Gastrocnemius medialis (tissue), 4 donors: ENCODE measurements around the gene ASCL3. TPM values are rescaled to one million over a fixed set of nuclear protein-coding genes. Genes with fewer than 3 reads are reported as not detected.

ENCODE experiments used
- ATAC-seq, 2 donors: fragments of 150-250 bp; one replicate each; pipeline ENCODE4 v1.9.1; 2016
- DNase-seq, 2 donors: peaks; one replicate each; pipeline ENCODE4 v3.0.0-alpha.2; 2019
- H3K27ac ChIP-seq, 4 donors: fragments of 200-600 bp; sonication (generic); 1 replicate in 1 of 4; 2 replicates in 3 of 4; pipeline ENCODE4 v1.5.1; 2016 to 2018; ENCODE audit warnings: mild to moderate bottlenecking in 2 of 4, moderate library complexity in 1 of 4
- H3K27me3 ChIP-seq, 3 donors: fragments of 200-600 bp; sonication (generic) in 2 of 3; 1 replicate in 1 of 3; 2 replicates in 2 of 3; pipeline versions ENCODE4 v1.5.1 to v1.6.0; 2016 to 2019; ENCODE audit warnings: mild to moderate bottlenecking in 1 of 3, moderate library complexity in 1 of 3
- H3K36me3 ChIP-seq, 2 donors: fragments of 200-600 bp; sonication (generic) in 1 of 2; one replicate each; pipeline ENCODE4 v1.5.1; 2017 to 2018
- H3K4me1 ChIP-seq, 2 donors: fragments of 200-600 bp; sonication (generic) in 1 of 2; one replicate each; pipeline ENCODE4 v1.5.1; 2016 to 2017; ENCODE audit warnings: mild to moderate bottlenecking in 2 of 2
- H3K4me3 ChIP-seq, 4 donors: fragments of 200-600 bp; sonication (generic) in 3 of 4; 1 replicate in 1 of 4; 2 replicates in 3 of 4; pipeline ENCODE4 v1.5.1; 2016 to 2019; ENCODE audit warnings: mild to moderate bottlenecking in 2 of 4
- H3K9me3 ChIP-seq, 3 donors: fragments of 200-600 bp; sonication (generic) in 2 of 3; 1 replicate in 1 of 3; 2 replicates in 2 of 3; pipeline ENCODE4 v1.5.1; 2016 to 2019
- POLR2A ChIP-seq, 2 donors: fragments of 450-650 bp; IDR thresholded peaks; one replicate each; pipeline ENCODE4 v1.6.1; 2017; ENCODE audit warnings: antibody characterized with exemption in 2 of 2, mild to moderate bottlenecking in 2 of 2, moderate library complexity in 2 of 2
- in situ Hi-C, 4 donors: fragments of 200-750 bp; cut with MboI; loops; one replicate each; pipeline versions ENCODE4 v1.15.0 to v1.8.0; 2017; ENCODE audit warnings: low sequenced_read_pairs in 4 of 4
- intact Hi-C: fragments of 100-400 bp; cut with DNase I; formaldehyde crosslinking; loops from one replicate; pipeline ENCODE4 v1.15.1; 2023; ENCODE audit warnings: low total_unique reads
- total RNA-seq, 4 donors: library from RNA; depleted of rRNA; stranded (reverse); fragments of >200 nt; gene quantifications; one replicate each; pipeline versions ENCODE4 v1.1.0 to v1.2.3, GENCODE V29; 2016
- TF ChIP-seq, protein P1 (sequence below), 5 experiments: fragments of 450-650 bp in 3 of 5; fragments of 200-600 bp in 2 of 5; sonication (generic) in 2 of 5; IDR thresholded peaks in 4 of 5; conservative IDR thresholded peaks in 1 of 5; 1 replicate in 4 of 5; 2 replicates in 1 of 5; pipeline ENCODE4 v1.5.1; 2016 to 2019; ENCODE audit warnings: antibody characterized with exemption in 5 of 5, mild to moderate bottlenecking in 3 of 5, moderate library complexity in 3 of 5

Gene ASCL3
- total RNA-seq, 4 donors from 2014 or later: not detected

DNA sequence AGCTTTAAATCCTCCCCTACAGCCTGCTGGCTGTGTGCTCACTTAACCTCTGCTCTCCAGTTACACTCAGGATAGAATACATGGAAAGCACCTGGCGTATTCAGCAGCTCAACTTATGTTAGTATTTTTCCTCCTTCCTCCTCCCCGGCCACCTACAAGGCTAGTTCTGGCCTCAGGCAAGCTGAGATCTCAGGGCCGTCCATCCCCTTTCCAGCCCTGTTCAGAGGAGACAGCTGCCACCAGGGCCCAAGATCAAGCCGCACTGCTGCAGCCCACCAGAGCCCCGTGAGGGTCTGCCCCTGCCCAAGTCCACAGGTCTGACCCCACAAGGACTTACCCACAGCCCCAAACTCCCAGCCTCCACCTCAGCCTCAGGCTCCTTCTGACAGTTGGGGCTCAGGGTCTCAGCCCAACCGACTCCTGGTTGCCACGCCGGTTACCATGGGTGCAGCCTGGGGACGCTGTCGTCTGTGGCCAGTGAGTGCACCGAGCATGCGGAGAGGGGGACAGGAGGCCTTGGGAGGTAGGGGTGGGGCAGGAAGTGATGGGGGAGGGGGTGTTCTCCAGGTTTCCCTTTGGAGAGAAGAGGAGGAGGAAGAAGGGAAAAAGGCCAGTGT lies 10.1 kb downstream of the ASCL3 start, which contains the start of gene C11orf16:
Gene C11orf16, minus strand, starts transcription at position 384 of the 617 bp plus-strand sequence. CDS start 639 bp downstream, outside the sequence.
- no peaks in the 10 kb centered on the region for H3K27me3 ChIP-seq
- H3K27ac ChIP-seq: no peak within 1 kb of the TSS
- H3K4me3 ChIP-seq: no peak within 1 kb of the TSS
- DNase-seq (no peak), ATAC-seq (no peak)
- no peak for TF ChIP-seq POLR2A (IDR thresholded peaks at IDR 0.05)
- TF ChIP-seq, protein P1, sequence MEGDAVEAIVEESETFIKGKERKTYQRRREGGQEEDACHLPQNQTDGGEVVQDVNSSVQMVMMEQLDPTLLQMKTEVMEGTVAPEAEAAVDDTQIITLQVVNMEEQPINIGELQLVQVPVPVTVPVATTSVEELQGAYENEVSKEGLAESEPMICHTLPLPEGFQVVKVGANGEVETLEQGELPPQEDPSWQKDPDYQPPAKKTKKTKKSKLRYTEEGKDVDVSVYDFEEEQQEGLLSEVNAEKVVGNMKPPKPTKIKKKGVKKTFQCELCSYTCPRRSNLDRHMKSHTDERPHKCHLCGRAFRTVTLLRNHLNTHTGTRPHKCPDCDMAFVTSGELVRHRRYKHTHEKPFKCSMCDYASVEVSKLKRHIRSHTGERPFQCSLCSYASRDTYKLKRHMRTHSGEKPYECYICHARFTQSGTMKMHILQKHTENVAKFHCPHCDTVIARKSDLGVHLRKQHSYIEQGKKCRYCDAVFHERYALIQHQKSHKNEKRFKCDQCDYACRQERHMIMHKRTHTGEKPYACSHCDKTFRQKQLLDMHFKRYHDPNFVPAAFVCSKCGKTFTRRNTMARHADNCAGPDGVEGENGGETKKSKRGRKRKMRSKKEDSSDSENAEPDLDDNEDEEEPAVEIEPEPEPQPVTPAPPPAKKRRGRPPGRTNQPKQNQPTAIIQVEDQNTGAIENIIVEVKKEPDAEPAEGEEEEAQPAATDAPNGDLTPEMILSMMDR (IDR thresholded peaks at IDR 0.05 in 4 of 5, conservative IDR thresholded peaks at IDR 0.05 in 1 of 5): no peak
- intact Hi-C loops (no loop called here), in situ Hi-C loops (no loop called here)
- H3K4me1 ChIP-seq: no peaks in the 10 kb centered on the region
- no peaks in the 10 kb centered on the region for H3K9me3 ChIP-seq
- no peaks in the 10 kb centered on the region for H3K36me3 ChIP-seq

DNA sequence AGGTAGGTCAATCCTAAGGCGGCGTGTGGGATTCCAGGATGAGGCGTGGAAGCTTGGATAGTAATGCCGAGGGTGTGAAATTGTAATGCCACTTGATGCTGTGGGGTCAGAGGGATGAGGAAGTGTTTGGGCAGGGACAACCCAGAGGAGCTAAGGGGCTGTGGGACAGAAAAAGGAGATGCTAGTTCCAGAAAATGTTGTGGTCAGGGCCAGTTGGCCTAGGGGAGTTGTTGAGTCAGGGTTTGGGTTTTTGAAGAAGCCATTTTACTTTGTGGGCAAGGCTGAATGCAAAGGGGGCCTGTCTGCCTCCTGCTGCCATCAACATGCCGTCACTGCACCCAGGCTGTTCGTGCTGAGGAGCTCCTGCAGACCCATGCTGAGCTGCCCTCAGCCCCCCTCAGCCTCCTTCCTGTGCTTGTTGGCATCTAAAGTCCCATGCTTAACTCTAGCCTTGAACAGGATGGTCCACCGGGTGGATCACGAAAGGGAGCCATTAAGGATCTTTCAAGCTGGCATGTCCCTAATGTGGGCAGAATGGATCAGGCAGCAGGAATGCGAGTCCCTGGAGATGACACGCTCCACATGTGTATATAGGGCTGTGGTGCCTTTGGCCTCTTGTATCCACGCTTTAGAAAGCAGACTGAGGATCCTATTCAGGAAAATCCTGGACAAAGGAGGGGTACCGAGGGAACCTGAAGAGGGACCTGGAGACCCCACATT lies 12.2 kb downstream of the ASCL3 start:
- in situ Hi-C loops: no loop called here
- intact Hi-C loops: no loop called here
- H3K27ac ChIP-seq: no peak overlapping the region
- no peaks in the 10 kb centered on the region for H3K27me3 ChIP-seq
- no peaks in the 10 kb centered on the region for H3K4me1 ChIP-seq
- no peak for DNase-seq
- TF ChIP-seq, protein P1 (IDR thresholded peaks at IDR 0.05 in 4 of 5, conservative IDR thresholded peaks at IDR 0.05 in 1 of 5): no peak
- no peak for TF ChIP-seq POLR2A (IDR thresholded peaks at IDR 0.05)
- H3K9me3 ChIP-seq: no peaks in the 10 kb centered on the region
- ATAC-seq: no peak
- H3K4me3 ChIP-seq: no peak overlapping the region
- no peaks in the 10 kb centered on the region for H3K36me3 ChIP-seq

DNA sequence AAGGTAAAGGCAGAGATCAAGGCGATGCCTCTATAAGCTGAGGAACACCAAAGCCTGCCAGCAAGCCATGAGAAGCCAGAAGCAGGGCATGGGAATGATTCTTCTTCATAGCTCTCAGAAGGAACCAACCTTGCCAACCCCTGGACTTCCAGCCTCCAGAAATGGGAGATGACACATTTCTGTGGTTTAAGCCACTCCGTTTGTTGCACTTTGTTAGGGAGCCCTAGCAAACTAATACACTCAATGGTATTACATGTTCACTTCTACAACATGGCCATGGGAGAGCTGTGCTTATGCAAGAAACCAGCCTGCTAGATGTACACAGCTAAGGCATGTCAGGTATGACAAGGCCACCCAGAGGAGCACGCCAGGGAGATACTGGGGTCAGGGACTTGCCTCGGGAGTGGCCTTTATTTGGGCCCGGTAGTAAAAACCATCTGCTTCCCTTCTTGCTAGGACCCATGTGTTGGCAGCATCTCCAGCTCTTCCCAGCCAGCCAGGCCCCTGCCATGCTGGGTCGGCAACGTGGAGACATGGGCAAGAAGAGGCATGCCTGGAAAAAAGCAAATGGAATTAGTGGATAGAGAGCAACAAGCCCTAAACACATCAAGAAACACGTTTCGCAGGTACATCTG lies 13.7 kb downstream of the ASCL3 start:
- Histone ChIP-seq H3K4me3 (no peak overlapping the region), H3K27ac (no peak overlapping the region), H3K9me3 (no peaks in the 10 kb centered on the region), H3K27me3 (no peaks in the 10 kb centered on the region), H3K4me1 (no peaks in the 10 kb centered on the region), H3K36me3 (peaks cover 0 to 8% of the 10 kb centered on the region in 2 donors)
- DNase-seq (no peak), ATAC-seq (no peak)
- in situ Hi-C loops (no loop called here), intact Hi-C loops (no loop called here)
- no peak for TF ChIP-seq POLR2A (IDR thresholded peaks at IDR 0.05)
- TF ChIP-seq, protein P1 (IDR thresholded peaks at IDR 0.05 in 4 of 5, conservative IDR thresholded peaks at IDR 0.05 in 1 of 5): no peak

DNA sequence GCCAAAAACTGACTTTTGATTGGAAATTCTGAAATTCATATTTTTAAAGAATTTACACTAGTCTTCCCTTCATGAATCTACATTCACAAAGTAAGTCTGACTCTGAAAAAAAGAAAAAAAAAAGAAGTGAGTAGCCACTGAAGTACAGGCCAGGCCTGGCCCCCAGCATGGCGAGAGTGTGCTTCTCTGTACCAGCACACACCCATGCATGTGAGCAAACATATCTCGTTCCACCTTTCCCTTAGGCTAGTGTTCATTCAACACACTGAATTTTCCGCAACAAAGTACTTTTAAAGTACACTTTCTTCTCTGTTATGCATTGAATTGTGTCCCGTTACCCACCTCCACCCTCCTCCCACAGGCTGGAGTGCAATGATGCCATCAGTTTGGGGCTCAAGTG lies 14.6 kb downstream of the ASCL3 start:
- intact Hi-C loops (no loop called here), in situ Hi-C loops (no loop called here)
- no peaks in the 10 kb centered on the region for H3K27me3 ChIP-seq
- no peaks in the 10 kb centered on the region for H3K9me3 ChIP-seq
- no peak overlapping the region for H3K27ac ChIP-seq
- no peak overlapping the region for H3K4me3 ChIP-seq
- no peaks in the 10 kb centered on the region for H3K4me1 ChIP-seq
- ATAC-seq (no peak), DNase-seq (no peak)
- TF ChIP-seq, protein P1 (IDR thresholded peaks at IDR 0.05 in 4 of 5, conservative IDR thresholded peaks at IDR 0.05 in 1 of 5): no peak
- no peak for TF ChIP-seq POLR2A (IDR thresholded peaks at IDR 0.05)
- peaks cover 0 to 12% of the 10 kb centered on the region in 2 donors for H3K36me3 ChIP-seq
